ENCODE results near the gene CTBS.
"Not testable (repeated sequence)": the region's sequence is repeated elsewhere in the genome, so short reads cannot be mapped to it uniquely, and the experiment has no call there.

Gene CTBS

DNA sequence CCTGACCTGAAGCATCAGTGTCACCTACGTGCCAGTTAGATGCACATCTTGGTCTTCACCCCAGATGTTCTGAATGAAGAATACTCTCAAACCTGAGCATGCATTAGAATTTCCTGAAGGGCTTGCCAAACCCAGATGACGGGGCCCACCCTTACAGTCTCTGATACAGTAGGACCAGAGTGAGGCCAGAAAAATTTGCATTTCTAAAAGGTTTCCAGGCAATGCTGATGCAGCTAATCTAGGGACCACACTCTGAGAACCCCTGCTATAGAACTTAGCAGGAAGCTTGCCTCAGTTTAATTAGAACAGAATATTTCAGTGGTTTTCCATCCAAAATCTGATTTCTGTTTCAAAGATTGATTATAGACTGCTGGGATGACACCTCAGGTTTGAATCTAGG lies 9.9 kb upstream of the CTBS start:
- no peak for DNase-seq

DNA sequence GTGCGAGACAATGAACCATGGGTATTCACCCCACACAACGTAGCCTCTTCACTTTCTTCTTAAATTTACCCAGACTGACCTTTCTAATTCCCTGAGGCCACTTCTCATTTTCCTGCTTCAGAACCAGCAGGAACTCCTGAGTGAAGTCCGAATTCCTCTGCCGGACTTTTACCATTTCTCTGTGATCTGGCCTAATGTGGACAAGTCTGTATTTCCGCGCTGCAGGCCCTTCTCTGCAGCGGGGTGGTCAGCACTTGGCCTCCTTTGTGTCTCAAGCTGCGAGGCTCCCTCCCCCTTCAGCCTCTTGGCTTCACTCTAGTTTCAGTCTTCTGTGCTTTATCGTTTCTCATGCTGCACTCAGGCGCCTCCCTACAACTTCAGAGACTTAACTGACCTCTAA lies 9.4 kb upstream of the CTBS start:
- DNase-seq: no peak

DNA sequence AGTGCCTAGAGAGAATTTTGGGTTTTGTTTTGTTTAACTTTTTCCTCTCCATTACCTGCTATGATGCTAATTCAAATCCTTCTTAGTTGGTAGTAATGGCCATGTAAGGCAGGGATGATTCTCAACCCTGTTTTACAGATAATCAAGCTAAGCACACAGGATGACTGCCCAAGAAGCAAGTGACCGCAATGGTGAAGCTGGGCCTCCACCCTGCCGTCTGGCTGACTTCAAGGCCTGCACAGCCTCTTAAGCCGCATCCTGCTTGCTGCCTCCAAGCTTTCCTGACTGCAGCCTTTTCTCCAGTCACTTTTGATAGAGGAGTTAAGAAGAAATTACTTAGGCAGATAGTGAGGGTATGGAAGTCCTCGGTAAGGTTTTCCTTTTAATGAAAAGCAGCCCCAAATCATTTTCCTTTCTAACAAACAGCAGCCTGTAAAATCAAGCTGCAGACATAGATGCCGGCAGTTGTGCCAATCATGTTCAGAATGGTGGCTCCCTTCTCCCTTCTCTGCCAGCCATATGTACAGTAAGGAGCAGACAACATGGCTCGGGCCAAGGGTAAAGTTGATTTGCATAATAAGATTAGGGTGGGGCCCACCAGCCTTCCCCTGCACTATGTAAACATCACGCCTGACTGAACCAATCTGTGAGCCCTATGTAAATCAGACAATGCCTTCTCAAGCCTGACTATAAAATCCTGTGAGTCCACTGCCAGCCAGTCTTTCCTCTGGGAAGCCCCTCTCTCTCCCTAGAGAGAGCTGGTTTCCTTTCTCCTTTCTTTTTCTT lies 8.8 kb upstream of the CTBS start:
- no peak for DNase-seq

DNA sequence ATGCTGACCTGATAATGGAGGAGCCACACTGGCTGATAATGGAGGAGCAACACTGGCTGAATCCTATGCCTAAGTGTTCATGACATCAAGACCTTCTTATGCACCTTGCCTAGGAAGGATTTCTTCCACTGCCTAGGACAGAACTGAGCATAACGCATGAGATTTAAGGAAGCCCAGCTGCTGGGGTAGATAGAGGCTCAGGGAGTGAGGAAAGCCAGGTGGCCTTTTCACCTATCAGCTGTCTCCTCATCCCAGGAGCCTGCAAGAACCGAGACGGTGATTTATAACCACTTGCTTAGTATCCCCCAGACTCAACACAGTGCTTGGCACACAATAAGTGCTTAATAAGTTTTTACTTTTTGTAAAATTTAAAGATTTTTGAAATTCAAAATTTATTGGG lies 7.4 kb upstream of the CTBS start:
- no peak for DNase-seq

DNA sequence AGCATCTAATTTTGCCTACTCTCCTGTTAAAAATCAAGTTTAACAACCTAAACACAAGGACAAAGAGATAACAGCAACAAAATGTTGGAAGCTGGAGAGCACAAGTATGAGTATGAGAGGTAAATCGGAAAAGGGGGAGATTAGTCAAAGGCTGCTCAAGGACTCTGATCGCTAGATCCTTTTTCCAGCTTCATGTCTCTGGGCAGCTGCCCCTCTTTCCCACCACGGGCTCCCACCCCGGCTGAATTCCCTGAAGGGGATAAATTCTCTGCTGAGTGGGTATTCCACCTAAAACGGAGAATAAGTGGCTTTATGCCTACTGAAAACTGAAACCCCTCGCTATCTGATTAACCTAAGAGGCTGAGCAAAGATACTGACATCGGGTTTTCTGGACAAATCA lies 696 bp upstream of the CTBS start:
- DNase-seq: no peak

DNA sequence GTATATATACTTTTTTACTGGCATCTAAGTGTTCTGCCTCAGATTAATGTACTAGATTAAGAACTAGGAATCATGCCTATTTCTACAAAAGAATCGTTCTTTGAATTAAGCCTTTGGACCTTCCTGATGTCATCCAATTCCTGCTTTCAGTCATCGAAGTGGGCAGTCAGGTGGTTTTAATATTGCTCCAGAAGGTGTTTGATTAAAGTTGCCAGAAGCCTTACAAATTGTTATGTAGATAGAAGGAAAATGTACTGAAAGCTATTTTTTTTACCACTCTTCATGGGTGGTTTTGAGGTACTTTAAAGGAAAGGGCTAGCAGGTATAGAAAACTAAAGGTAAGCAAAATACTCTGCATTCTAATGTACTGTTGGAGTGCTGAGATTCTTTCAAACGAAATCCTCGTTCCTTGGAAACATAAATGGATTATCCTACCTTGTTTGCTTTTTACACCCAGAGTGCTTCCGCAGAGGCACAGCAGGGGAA lies 716 bp downstream of the CTBS start:
- no peak for DNase-seq

DNA sequence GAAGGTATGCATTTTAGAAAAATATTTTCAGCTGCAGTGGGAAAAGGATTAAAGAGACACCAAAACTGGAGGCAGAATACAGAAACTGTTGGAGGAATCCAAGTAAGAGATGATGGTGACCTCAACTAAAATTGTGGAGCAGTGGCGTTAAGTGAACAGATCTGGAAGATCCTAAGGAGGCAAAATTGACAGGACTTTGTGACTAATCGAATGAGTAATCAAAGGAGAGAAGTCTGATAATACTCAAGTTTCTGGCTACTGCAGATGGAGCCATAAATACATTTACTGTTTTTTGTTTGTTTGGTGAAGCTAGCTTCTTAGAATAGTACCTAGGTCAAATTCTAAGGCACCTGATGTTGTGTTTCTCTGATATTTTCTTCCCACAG lies 3.1 kb downstream of the CTBS start:
- DNase-seq: no peak

DNA sequence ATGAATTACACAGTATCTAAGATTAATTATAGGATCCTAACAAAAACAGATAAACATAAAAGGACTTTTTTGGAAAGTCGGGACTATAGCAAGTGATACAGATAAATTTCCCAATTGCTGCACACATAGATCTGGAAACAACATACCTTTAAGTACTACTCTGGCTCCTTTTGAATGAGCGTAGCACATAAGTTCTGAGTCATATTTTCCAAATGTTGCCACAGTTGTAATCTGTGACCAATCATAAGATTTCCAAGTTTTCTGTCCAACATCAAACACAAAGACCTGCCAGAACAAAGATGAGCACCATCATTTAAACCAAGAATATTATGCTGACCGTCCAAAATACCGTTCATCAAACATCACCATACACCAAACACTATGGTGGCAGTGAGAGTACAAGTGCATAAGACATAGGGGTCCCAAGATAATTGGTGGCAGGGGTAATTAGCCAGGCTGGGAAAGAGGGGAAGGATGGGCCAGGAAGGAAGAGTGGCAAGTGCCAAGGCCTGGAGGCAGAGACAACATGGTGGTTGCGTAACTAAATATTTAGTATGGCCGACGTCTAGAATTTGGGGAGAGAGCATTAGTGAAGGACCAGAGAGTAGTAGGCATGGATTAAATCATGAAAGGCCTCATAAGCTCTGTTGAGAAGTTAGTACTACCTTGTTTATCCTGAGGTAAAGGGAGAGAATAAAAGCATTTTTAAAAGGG lies 3.6 kb downstream of the CTBS start:
- no peak for DNase-seq

DNA sequence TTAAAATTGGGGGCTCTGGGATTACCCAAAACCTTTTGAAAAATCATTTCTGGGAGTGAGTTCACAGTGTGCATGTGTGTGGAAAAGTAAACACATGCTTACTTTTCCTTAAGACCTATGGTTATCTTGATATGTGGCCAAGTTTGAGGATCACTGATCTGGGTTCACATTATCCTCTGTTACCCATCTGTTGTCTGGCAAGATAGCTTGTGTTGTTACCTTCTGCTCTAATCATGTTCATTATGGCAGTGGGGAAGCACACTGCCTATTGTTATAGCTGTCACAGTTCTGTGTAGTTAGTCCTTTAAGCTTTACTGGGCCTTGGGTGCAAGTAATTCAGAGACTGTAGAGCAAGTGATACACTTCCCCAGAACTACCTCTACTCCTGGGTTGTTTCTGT lies 5.0 kb downstream of the CTBS start:
- no peak for DNase-seq

DNA sequence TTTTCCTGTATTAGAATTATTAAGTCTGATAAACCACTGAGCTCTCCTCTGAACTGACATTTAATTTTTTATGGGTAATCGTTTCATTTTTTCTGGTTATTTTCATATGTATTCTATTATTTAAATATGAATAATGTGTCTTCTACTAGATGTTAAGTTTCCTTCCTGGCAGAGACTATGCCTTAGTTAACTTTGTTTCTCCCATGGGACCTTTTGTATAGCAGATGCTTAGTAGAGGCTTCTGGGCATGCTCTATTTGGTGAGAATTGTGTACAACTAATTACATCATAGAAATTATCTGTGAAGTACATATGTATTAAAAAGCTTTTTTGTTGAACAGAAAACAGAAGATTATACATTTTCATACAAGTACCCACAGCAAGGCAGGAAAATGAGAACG lies 23.4 kb downstream of the CTBS start:
- DNase-seq: no peak

DNA sequence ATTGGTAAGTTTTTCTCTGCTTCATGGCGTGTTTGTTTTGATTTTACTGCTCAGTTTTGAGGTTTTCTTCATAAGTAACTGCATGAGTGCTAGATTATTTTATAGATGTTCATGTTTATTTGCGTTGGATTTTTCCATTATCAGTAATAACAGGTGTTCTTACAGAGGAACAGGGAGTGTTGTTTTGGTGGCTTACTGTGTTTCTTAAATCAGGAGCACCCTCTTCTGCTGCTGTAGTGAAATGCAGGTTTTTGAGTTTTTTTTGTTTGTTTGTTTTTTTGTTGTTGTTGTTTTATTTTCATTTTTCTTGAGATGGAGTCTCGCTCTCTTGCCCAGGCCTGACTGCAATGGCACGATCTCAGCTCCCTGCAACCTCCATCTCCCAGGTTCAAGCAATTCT lies 32.6 kb downstream of the CTBS start:
- no peak for DNase-seq

DNA sequence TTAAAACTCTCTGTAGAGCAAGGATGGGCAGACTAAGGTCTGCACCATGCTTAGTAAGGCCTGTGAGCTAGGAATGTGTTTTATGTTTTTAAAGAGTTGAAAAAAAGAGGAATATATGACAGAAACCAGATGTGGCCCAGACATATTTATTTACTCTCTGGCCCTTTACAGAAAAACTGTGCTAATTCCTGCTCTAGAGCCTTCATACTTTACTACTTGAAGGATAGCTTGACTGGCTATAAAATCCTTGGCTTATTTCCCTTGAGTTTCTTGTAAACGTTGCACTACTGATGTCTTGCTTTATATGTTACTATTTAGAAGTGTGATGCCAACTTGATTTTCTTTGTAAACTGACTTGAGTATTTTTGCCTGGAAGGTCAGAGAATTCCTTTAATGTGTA lies 33.5 kb downstream of the CTBS start:
- no peak for DNase-seq

DNA sequence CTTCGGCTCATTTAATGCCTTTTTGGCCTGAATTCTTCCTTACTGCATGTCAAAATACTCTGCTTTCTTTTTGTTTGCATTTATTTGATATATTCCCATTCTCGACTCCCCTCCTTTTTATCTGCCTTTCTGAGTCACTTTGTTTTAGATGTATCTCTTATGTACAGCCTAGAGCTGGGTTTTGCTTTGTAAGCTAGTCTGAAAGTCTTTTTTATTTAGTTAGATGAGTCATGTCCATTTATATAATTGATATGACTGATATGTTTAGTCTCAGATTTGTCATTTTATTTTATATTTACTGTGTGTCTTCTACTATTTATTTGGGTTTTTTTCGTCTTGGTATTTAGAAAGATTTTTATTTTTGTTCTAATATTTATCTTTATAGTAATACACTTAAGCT lies 34.3 kb downstream of the CTBS start:
- DNase-seq: no peak

DNA sequence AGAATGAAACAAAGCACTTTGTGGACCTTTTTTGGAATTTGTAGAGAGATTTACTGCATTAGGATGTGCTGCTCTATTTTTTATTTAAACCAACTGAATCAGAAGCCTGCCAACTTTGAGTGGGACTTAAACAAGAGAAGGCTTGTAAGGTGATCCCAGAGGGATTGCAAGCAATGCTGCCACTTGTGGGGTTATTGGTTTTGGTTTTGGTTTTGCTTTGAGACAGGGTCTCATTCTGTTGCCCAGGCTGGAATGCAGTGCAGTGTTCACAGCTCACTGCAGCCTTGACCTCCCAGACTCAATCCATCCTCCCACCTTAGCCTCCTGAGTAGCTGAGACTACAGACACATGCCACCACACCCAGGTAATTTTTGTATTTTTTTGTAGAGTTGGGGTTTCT lies 35.6 kb downstream of the CTBS start:
- no peak for DNase-seq

DNA sequence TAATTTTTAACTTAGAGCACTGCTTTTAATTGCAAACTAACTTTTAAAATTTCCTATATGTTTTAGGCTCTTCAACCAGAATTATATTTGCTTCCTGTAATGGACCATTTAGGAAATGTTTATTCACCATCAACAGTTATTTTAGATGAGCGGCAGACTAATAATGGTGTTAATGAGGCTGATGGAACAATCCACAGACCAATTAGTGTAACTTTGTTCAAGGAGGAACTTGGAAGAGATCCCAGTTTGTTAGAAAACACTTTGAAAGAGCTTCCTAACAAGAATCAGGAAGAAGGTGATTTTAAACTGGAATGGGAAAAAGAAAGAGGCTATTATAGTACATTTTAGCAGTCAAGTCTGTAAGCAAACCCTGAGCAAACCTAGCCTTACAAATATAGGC lies 48.5 kb downstream of the CTBS start:
- no peak for DNase-seq

DNA sequence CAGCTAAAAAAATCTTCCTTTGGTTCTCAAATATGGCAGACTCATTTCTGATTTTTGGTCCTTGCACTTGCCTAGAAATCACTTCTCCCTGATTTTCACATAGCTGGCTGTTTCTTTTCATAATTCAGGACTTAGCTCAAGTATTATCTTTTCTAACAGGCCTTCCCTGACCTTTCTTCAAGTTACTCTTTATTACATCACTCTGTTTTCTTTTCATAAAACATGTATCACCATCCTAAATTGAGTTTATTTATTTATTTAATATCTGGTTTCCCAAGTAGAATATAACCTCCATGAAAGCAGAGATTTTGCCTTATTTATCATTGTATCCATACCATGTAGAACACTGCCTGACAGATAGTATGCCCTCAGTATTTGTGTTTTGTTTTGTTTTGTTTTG lies 49.6 kb downstream of the CTBS start:
- no peak for DNase-seq

DNA sequence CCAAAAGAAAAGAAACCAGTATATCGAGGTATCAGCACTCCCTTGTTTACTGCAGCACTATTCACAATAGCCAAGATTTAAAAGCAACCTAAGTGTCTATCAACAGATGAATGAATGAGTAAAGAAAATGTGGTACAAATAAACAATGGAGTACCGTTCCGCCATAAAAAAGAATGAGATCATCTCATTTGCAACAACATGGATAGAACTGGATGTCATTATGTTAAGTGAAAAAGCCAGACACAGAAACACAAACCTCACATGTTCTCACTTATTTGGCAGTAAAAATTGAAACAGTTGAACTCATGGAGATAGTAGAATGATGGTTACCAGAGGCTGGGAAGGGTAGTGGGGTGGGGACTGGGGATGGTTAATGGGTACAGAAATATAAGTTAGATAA lies 63.6 kb downstream of the CTBS start:
- DNase-seq: no peak

DNA sequence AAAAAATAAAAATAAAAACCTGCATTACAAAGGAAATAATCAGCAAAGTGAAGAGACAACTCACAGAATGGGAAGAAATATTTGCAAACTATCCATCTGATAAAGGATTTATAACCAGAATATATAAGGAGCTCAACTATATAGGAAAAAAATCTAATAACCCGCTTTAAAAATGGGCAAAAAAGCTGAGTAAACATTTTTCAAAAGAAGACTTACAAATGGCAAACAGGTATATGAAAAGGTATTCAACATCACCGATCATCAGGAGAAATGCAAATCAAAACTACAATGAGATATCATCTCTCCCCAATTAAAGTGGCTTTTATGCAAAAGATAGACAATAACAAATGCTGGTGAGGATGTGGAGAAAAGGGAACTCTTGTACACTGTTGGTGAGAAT lies 64.1 kb downstream of the CTBS start:
- DNase-seq: no peak

DNA sequence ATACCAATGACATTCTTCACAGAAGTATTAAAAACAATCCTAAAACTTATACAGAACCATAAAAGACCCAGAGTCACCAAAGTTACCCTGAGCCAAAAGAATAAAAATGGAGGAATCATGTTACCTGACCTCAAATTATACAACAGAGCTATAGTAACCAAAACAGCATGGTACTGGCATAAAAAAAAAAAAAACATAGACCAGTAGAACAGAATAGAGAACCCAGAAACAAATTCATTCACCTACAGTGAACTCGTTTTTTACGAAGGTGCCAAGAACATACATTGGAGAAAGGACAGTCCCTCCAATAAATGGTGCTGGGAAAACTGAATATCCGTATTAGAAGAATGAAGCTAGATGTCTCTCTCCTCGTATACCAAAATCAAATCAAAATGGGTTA lies 65.2 kb downstream of the CTBS start:
- DNase-seq: no peak

DNA sequence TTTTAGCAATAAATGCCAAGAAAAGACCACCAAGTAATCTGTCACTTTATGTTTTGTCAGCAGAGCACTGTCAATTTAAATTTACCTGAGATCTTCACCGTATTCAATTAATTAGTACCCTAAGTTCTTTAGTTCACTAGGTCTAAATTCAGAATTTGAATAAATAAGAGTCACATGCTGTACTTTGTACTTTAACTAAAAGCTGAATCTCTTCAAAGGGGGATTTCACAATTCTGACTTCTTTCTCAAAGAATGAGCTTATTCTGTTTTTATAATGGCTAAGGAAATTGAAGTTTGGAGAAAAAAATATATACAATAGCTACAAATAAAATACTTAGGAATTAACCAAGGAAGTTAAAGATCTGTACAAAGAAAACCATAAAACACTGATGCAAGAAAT lies 65.7 kb downstream of the CTBS start:
- DNase-seq: no peak

DNA sequence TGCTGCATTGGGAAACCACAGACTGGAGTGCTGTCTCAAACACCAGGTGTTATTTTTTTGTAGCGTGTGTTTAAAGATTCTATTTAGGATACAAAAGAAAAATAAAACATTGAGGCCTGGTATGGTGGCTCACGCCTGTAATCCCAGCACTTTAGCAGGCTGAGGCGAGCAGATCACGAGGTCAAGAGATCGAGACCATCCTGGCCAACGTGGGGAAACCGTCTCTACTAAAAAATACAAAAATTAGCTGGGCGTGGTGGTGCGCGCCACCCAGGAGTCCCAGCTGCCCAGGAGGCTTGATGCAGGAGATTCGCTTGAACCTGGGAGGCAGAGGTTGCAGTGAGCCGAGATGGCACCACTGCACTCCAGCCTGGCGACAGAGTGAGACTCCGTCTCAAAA lies 66.4 kb downstream of the CTBS start:
- not testable (repeated sequence) for DNase-seq

DNA sequence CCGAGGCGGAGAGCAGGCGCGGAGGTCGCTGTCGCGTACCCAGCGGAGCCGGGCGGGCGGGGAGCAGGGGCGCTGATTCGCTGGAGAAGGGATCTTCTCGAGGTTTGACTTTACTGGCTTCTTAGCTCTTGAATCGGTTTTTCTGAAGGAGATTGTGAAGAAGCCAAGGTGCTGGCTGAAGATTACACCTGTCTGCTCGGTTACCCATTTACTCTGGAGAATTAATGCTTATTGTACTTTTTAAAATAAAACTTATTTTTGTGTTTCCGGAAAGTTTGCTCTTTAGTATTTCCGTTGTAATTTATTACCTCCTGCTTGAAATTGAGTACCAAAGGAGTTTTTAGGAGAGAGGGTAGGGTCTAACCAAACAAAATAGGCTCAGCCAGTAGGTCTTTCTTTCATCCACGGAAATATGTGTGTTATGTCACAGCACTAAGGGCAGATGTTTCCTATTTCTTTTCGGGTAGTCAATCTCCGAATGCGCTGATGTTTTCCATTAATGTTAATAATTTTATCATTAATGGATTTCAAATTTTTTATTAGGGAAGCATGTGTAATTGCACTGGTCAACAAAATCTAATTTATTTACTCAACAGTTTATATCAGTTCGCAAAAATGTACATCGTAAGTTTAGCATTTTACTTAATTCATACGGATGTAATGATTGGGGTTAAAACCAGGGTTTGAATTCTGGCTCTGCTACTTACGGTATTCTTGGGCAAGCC lies 67.3 kb downstream of the CTBS start:
- no peak for DNase-seq

DNA sequence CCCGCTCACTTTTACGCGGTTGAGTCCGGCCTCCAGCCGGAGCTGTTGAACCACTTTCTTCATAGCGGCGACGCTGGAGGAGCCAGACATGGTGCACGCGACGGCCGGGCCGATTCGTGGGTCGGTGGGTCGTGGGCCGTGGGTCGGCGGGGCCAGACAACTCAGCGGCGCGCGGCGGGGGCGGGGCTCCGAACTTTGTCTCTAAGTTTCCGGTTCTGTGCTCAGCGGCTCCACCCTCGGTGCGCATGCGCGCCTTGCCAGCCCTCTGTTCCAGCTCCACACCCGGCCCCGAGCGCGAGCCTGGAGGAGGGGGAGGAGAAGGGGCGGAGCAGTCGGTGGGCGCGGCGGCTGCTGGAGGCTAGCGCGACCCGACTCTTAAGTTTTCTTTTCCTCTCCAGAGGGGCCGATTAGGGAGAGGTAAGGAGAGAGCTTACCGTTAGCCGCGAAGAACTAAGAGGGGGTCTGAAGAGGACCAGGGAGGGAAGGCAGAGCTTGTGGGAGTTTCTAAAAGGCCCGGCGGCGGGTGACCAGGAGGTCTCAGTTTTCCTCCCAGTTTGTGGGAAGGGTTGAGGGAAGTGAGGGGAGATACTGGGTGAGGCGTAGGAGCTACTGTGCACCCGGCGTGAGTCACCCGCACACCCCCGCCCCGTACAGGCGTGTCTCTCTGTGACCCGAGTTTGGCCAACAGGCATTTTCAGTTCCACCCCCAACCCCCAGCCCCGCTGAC lies 68.1 kb downstream of the CTBS start, which contains the start of the genes GNG5 and SPATA1:
GNG5 (minus strand) TSS at position 580 of the 727 bp plus-strand sequence; CDS start at position 90, 490 bp downstream.
SPATA1 (plus strand) TSS at position 385 of the 727 bp plus-strand sequence. CDS start 9,974 bp downstream, outside the sequence.
- peak; percentile 82 to 90 for DNase-seq

Measured in NCI-H187 (cell line).